COLO829 (cell line): ENCODE data around the gene ZNF512B.

Experiments
- DNase-seq: peaks from one replicate; pipeline ENCODE4 v3.0.0; 2012; ENCODE audit warnings: low spot score

Gene ZNF512B

DNA sequence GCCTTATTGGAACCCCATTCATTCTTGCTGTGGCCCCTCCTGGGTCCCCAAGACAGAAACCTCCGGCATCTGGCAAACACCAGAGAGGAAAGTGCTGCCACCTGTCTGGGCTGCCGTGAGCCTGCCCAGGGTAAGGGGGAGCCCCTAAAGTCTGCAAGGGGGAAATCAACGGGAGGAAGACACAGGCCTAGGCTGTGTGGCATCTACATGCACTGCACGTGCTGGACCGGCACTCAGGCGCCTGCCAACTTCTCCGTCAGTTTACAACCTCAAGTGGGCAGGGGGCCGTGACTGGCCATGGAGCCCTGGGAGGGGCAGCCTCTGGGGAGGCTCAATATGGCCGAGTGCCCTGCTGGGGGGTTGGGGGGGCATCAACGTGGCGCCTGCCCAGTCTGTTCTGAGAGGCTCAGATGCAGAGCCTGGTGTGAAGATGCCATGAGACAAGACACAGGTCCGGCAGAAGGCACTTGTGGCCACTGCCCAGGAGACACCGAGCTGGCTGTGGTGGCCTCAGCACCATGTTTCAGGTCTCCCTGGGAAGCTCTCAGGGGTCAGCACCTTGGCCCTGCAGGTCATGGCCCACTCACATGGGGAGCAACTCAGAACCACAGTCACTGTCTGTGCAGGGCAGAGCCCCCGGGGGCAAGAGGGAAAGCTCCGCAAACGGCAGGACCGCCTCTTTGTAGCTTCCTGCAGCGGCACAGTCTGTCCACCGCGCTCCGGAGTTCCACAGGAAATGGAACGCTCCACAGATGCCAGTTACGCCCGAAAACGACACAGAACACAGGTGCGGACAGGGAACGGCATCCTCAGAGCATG lies 21.9 kb downstream of the ZNF512B start:
- no peak for DNase-seq

- no peak for DNase-seq
These were observed 22.6 kb downstream of the ZNF512B start for GRCh38 chr20:63946986-63947637.

GRCh38 chr20:63945921-63946920 lies 23.5 kb downstream of the ZNF512B start:
- no peak for DNase-seq

DNA sequence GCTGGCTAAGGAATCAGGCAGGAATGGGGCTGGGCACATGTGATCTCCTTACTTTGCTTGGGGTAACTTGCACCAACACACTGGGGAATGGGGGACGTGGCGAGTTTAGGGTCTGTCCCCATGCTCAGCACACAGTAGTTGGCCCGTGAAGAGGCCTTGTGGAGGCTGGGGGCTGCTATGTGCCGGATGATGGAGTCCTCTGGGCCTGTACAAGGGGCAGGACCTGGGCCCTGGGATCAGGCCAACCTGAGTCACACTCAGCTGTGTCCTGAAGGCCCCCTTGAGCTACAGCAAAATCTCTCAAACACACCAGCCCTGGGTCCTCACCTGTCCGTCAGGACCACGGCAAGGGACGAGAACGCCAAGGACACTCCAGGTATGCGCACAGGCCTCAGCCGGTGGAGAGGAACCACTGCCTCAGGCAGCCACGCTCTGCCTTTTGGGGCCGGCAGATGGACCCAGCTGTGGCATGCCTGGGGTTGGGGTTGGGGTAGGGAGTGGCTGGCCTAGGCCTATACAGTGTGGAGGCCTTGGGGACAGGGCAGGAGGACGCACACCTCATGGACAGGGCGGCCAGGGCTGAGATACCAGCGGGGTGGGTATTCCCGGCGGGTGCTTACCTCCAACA lies 24.6 kb downstream of the ZNF512B start:
- no peak for DNase-seq

GRCh38 chr20:63944078-63944941 lies 25.4 kb downstream of the ZNF512B start:
- DNase-seq = no peak

- no peak for DNase-seq
These were observed 26.0 kb downstream of the ZNF512B start for GRCh38 chr20:63943808-63944077.

GRCh38 chr20:63942969-63943807 lies 26.5 kb downstream of the ZNF512B start:
- no peak for DNase-seq

DNA sequence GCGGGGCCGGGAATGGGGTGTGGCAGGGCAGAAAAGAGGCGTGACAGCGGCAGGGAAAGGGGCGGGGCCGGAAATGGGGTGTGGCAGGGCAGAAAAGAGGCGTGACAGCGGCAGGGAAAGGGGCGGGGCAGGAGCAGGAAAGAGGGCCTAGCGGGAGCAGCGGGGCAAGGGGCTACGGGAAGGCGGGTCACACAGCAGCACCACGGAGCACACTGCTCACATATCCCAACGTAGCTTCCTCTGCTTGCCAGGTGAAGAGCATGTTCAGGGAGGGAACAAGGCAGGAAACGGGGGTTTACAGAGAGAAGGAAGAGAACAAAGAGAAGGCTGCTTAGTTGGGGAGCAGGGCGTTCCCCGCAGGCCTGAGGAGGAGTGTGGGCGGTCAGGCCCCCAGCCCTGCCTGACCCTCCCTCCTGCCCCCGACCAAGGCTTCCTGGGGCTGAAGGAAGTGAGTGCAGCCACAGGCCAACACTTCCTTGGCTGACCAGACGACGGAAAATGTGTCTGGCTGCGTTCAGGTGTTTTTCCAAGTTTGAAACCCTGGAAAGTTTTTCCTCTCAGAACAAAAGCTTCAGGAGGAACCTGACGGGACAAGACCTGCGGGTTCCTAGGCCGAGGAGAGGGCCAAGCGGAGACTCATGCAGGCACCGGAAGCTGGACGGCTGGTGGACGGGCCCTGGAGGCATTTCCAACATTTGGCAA lies 27.3 kb downstream of the ZNF512B start:
- peak; percentile 69 for DNase-seq

- peak; percentile 98 for DNase-seq
These were observed 28.2 kb downstream of the ZNF512B start for GRCh38 chr20:63941282-63942081.

DNA sequence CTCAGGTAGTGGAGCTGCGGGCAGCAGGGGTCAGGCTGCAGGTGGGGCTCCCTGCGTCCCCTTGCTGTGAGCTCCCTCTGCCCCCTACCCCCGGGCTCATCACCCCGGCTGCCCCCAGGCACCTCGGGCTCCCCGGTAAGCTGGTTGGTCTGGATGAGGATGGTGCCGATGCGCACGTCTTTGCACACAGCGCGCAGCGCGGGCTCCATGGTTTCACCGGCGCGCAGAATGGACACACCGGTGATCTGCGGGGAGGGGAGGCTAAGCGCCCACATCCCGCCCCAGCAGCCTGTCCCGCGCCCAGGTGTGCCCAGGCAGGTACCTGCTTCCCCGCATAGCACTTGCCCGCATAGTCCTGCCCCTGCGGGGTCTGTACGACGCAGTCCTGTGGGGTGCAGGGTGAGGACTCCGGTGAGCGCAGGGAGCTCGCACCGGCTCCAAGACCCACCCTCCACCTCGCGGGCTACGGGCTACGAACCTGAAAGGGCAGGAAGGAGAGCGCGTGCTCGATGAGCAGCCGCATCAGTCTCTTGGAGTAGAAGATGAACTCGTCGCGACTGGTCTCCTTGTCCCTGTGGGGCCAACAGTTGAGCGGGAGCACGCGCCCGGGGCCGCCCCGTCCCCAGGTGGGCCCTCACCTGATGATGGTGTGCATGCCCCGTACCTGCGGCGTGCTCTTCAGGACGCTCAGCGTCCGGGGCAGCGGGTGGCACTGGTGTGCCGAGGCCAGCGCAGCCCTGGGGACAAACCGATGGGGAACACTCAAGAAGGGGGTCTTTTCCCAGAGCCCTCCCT lies 29.1 kb downstream of the ZNF512B start:
- DNase-seq = no peak

- no peak for DNase-seq
These were observed 29.7 kb downstream of the ZNF512B start for GRCh38 chr20:63940071-63940471.

DNA sequence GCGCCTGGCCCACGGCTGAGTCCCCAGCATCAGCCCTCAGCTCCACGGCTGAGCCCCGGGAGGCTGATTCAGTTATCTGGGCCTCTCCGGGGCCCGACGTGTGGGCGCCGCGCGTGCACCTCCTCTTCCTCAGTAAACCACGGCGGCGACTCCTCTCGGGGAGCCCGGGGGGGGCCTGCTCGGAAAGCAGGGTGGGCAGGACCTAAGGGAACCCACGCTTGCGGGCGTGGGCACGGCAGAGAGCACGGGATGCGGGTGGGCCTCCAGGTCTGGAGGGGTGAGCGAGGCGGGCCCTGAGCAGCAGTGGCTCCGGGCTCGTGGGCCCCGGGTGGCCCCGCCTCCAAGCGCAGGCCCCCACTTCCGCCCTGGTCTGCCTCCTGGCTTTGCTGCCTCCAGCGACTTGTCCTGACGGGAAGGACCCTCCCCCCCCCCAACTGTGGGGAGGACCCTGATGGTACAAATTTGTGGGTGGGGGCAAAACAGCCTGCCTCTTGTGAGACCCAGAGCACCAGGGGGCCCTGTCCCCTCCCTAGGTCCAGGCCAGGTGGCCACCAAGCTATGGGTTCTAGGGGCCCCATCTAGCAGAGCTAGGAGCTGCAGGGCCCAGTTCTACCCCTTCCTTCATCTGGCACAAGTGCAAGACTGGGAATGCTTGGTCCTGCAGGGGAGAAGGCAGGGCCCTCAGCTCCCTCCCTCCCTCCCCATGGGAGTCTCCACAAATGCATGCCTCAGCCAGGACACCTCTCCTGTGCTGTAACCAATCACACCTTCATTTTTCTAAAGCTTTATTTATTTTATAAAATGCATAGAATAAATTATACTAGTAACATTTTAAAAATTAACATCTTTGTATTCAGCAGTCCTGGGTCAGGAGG lies 30.4 kb downstream of the ZNF512B start:
- DNase-seq = no peak

DNA sequence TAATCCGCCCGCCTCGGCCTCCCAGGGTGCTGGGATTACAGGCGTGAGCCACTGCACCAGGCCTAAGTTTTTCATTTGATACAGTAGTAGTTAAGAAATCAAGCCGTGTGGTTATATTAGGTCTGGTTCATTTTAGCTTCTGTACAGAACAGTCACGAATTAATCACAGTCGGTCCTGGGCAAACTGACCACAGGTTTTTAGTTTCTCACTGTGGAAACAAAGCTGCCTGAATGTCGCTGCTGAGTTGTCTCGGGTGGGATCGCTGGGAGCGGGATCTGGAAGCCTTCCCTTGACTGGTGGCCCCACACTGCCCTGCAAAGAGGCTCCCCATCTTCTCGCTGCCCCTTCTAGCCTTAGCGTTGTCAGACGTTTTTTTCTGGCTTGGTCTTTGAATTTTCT lies 32.1 kb downstream of the ZNF512B start:
- DNase-seq = no peak

- no peak for DNase-seq
These were observed 34.3 kb downstream of the ZNF512B start for GRCh38 chr20:63935447-63935846.

- DNase-seq = no peak
These were observed 35.3 kb downstream of the ZNF512B start for GRCh38 chr20:63934271-63935068.

DNA sequence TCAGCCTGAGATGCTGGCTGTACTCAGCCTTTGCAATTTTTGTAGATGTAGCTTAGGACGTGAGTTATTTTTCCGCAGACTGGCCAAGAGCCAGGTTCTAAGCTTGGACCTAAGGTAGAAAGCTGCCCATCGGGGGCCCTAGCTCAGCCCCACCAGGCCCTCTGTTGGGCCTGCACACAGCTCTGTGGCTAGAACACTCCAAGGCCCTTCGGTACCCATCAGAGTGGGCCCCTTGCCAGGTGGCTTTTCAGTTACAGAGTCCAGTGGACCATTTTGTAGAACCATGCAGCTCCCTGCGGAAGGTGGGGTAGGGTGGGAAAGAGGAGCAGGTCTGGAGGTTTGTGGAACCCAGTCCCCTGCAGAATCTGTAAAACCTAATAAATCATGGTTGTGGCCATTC lies 36.1 kb downstream of the ZNF512B start:
- DNase-seq = no peak
